GM12878 (cell line): ENCODE measurements around the gene TBCE. TPM values are rescaled to one million over a fixed set of nuclear protein-coding genes. Genes with fewer than 3 reads are reported as not detected.
"Not testable (repeated sequence)": the region's sequence is repeated elsewhere in the genome, so short reads cannot be mapped to it uniquely, and the experiment has no call there.

Experiments used
- ATAC-seq: fragments of 200-7000 bp; cut with Tn5 transposase; 3 replicates; pipeline ENCODE4 v1.9.1; 2020; ENCODE audit warnings: mild to moderate bottlenecking, moderate library complexity
- BruUV-seq: library from RNA; stranded (reverse); fragments of 400-500 nt; replicated peaks from 2 replicates; lab custom pipeline; 2021; lab: Mats Ljungman, UMichigan
- CTCF ChIA-PET: fragments of 300-600 bp; sonication (Branson Sonifier 250); formaldehyde crosslinking; extraction: SDS; loops from one replicate; lab custom pipeline; 2021; ENCODE audit warnings: inconsistent platforms; lab: Yijun Ruan, JAX
- POLR2A ChIA-PET: fragments of 350-600 bp; formaldehyde crosslinking; extraction: SDS; loops from one replicate; lab custom pipeline; 2021; ENCODE audit warnings: inconsistent platforms; lab: Charles Lee
- RAD21 ChIA-PET: fragments of 300-600 bp; sonication (Branson Sonifier 250); formaldehyde crosslinking; loops from one replicate; lab custom pipeline; 2023; ENCODE audit warnings: antibody characterized with exemption; ENCODE audit not compliant: unreplicated experiment; lab: Charles Lee
- SMC1A ChIA-PET: fragments of 300-600 bp; sonication (Branson Sonifier 250); formaldehyde crosslinking; loops from one replicate; lab custom pipeline; 2023; ENCODE audit not compliant: unreplicated experiment, uncharacterized antibody; lab: Charles Lee
- DNase-seq: peaks from one replicate; pipeline ENCODE4 v3.0.0-alpha.2; 2011; ENCODE audit warnings: low read depth, low spot score
- FAIRE-seq: peaks from 3 replicates; lab custom pipeline; 2011; peaks lifted over from hg19 to GRCh38; lab: Jason Lieb, UNC
- H2AFZ ChIP-seq: 2 replicates; pipeline ENCODE4 v1.6.0; 2011; ENCODE audit warnings: low read depth, low read length, control low read depth; ENCODE audit not compliant: control insufficient read depth
- H3K27ac ChIP-seq: 2 replicates; pipeline ENCODE4 v1.5.1; 2011; ENCODE audit warnings: control low read depth; ENCODE audit not compliant: control insufficient read depth, insufficient read depth
- H3K27me3 ChIP-seq, 2 experiments: replicated peaks in 1 of 2; 2 replicates each; pipeline versions ENCODE4 v1.6.0 to v1.6.1; 2011; ENCODE audit warnings: low read length in 1 of 2; ENCODE audit not compliant: control insufficient read depth in 2 of 2, insufficient read depth in 2 of 2
- H3K36me3 ChIP-seq, 2 experiments: 2 replicates each; pipeline ENCODE4 v1.5.1; 2011; ENCODE audit warnings: low read length in 1 of 2; ENCODE audit not compliant: control insufficient read depth in 2 of 2, insufficient read depth in 2 of 2
- H3K4me1 ChIP-seq: 2 replicates; pipeline ENCODE4 v1.6.1; 2011; ENCODE audit warnings: mild to moderate bottlenecking, low read length, moderate library complexity, mixed read lengths; ENCODE audit not compliant: control insufficient read depth, insufficient read depth
- H3K4me2 ChIP-seq: 2 replicates; pipeline ENCODE4 v1.6.0; 2011; ENCODE audit warnings: control low read depth; ENCODE audit not compliant: control insufficient read depth, insufficient read depth
- H3K4me3 ChIP-seq: fragments of 200-600 bp; sonication (generic); 2 replicates; pipeline ENCODE4 v1.5.1; 2016
- H3K79me2 ChIP-seq: 2 replicates; pipeline ENCODE4 v1.6.0; 2011; ENCODE audit warnings: low read length; ENCODE audit not compliant: control insufficient read depth, insufficient read depth
- H3K9ac ChIP-seq: 2 replicates; pipeline ENCODE4 v1.8.0; 2011; ENCODE audit warnings: low read length, control low read depth, mixed read lengths; ENCODE audit not compliant: control insufficient read depth, insufficient read depth
- H3K9me3 ChIP-seq: replicated peaks from 3 replicates; pipeline ENCODE4 v1.5.1; 2011; ENCODE audit warnings: mild to moderate bottlenecking, low read length; ENCODE audit not compliant: control insufficient read depth, insufficient read depth
- H4K20me1 ChIP-seq: 2 replicates; pipeline ENCODE4 v1.6.0; 2011; ENCODE audit not compliant: control insufficient read depth, insufficient read depth
- WGBS: methylation state at CpG from one replicate; pipeline ENCODE4 v1.1.6; 2016; ENCODE audit warnings: low lambda C conversion rate; ENCODE audit not compliant: insufficient replicate concordance, insufficient coverage; ENCODE audit errors: missing lambda C conversion rate; 5-methylcytosine and 5-hydroxymethylcytosine counted together
- in situ Hi-C: fragments of 300-500 bp; cut with MboI; formaldehyde crosslinking; loops from 9 replicates; pipeline ENCODE4 v1.14.3; 2018; ENCODE audit warnings: mixed read lengths
- intact Hi-C: fragments of 100-400 bp; cut with micrococcal nuclease; formaldehyde crosslinking; loops from one replicate; pipeline ENCODE4 v1.14.2; 2022; ENCODE audit not compliant: unreplicated experiment
- polyA plus RNA-seq, 11 experiments: library from polyadenylated mRNA; depleted of rRNA in 4 of 11; unstranded in 6 of 11; stranded (reverse) in 5 of 11; fragments of >200 nt; fragmentation: Nextera tagmentation in 4 of 11; fragmentation: Illumina TruSeq in 1 of 11; extraction: Ambion mirVana in 4 of 11; extraction: Trizol in 1 of 11; gene quantifications; 1 replicate in 1 of 11; 2 replicates in 10 of 11; pipeline versions ENCODE4 v1.2.1 to v1.2.3, GENCODE V29; 2011 to 2016; ENCODE audit warnings: inconsistent platforms in 2 of 11, missing spikeins in 2 of 11, low read depth in 1 of 11
- total RNA-seq, 4 experiments: library from RNA; depleted of rRNA in 3 of 4; stranded (reverse); fragments of >200 nt in 3 of 4; fragmentation: Illumina TruSeq in 1 of 4; extraction: Trizol in 1 of 4; gene quantifications; 2 replicates each; pipeline versions ENCODE4 v1.2.1 to v1.2.3, GENCODE V29; 2013 to 2021

The TBCE gene
- total and polyA plus RNA-seq, 10 of the 15 experiments (the other 5 are each of a cell fraction or from before 2014, with no cell fraction given), result 22.7 to 48.7 (median 29.2) TPM

DNA sequence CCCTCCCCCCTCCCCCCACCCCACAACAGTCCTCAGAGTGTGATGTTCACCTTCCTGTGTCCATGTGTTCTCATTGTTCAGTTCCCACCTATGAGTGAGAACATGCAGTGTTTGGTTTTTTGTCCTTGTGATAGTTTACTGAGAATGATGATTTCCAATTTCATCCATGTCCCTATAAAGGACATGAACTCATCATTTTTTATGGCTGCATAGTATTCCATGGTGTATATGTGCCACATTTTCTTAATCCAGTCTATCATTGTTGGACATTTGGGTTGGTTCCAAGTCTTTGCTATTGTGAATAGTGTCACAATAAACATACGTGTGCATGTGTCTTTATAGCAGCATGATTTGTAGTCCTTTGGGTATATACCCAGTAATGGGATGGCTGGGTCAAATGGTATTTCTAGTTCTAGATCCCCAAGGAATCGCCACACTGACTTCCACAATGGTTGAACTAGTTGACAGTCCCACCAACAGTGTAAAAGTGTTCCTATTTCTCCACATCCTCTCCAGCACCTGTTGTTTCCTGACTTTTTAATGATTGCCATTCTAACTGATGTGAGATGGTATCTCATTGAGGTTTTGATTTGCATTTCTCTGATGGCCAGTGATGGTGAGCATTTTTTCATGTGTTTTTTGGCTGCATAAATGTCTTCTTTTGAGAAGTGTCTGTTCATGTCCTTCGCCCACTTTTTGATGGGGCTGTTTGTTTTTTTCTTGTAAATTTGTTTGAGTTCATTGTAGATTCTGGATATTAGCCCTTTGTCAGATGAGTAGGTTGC is 14.9 kb downstream of the TBCE start:
- H4K20me1 ChIP-seq, RAD21 ChIA-PET, H3K9ac ChIP-seq, H3K4me1 ChIP-seq, DNase-seq, H3K79me2 ChIP-seq, H3K27me3 ChIP-seq, in situ Hi-C loops, intact Hi-C loops, H3K27ac ChIP-seq, SMC1A ChIA-PET, H3K4me2 ChIP-seq, H2AFZ ChIP-seq, ATAC-seq, H3K36me3 ChIP-seq, POLR2A ChIA-PET, FAIRE-seq, BruUV-seq, H3K4me3 ChIP-seq, H3K9me3 ChIP-seq: not testable (repeated sequence)
- CTCF ChIA-PET, result interaction anchor here (0.6 kb wide), 1 partner anchor 220 kb away, joined by 3 read pairs; no protein-coding TSS in a partner anchor
- no CpG with 5 or more reads among the region's 3 CpGs for WGBS

- RAD21 ChIA-PET, result not testable (repeated sequence)
- 88% methylated on average over 1 of the region's 1 CpG for WGBS
Observed at GRCh38 chr1:235385633-235386032, 18.4 kb downstream of the TBCE start.

More at GRCh38 chr1:235385633-235386032, 18.4 kb downstream of the TBCE start:
- in situ Hi-C loops, H3K27me3 ChIP-seq, H3K4me2 ChIP-seq, H3K79me2 ChIP-seq, DNase-seq, ATAC-seq, POLR2A ChIA-PET, H3K9ac ChIP-seq, H3K4me1 ChIP-seq, intact Hi-C loops, H3K9me3 ChIP-seq, H2AFZ ChIP-seq, H3K36me3 ChIP-seq, CTCF ChIA-PET, H3K4me3 ChIP-seq, FAIRE-seq, H3K27ac ChIP-seq, SMC1A ChIA-PET, H4K20me1 ChIP-seq: not testable (repeated sequence)
- BruUV-seq, result TSS peak; percentile 39
